GM18870 (cell line): ENCODE results near the gene ZFP30.
"Not testable (repeated sequence)": the region's sequence is repeated elsewhere in the genome, so short reads cannot be mapped to it uniquely, and the experiment has no call there.

Experiments
- ATAC-seq: cut with Tn5 transposase; IDR thresholded peaks from one replicate; pipeline ENCODE4 v1.9.1; 2021; ENCODE audit warnings: moderate library complexity; ENCODE audit not compliant: unreplicated experiment

ZFP30 gene

DNA sequence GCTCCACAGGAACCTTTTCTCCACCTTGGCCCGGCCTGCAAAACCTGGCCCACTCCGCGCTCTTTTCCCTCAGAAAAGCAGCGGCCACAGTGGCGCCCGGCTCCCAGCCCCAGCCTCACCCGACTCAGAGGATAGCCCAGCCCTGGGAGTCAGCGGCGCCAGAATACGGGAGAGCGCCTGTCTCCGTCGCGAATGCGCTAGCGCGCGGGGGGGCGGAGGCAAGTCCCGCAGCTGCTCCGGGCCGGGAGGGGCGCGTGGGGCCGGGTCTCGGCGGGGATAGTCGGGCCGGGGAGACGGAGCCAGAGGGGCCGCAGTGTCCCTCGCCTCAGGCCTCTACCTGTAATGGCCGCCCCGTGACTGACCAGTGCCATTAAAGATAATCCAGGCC lies at the start of gene ZFP30:
Gene ZFP30, minus strand, starts transcription at position 165 of the 388 bp plus-strand sequence. CDS start 7,643 bp downstream, outside the sequence.
- peak; percentile 54 for ATAC-seq

DNA sequence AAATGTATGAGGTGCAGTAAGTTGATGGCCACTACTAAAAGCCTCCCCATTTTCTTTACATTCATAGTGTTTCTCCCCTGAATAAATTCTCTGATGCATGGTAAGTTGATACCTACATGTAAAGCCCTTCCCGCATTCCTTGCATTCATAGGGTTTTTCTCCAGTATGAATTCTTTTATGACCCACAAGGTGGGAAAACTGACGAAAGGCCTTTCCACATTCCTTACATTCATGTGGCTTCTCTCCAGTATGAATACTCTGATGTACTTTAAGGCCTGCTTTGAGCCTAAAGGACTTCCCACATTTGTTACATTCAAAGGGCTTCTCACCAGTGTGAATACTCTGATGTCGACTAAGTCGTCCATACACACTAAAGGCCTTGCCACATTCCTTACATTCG lies 43.8 kb upstream of the ZFP30 start:
- ATAC-seq, result no peak

DNA sequence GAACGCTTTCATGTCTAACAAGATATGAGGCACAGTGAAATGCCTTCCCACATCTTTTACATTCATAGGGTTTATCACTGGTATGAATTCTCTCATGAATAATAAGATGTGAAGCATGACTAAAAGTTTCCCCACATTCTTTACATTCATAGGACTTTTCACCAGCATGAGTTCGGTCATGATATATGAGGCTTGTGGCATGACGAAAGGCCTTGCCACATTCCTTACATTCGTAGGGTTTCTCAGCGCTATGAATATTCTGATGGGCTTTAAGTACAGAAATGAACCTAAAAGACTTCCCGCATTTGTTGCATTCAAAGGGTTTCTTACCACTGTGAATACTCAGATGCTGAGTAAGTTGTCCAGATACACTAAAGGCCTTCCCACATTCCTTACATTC lies 43.0 kb upstream of the ZFP30 start:
- ATAC-seq, result no peak

DNA sequence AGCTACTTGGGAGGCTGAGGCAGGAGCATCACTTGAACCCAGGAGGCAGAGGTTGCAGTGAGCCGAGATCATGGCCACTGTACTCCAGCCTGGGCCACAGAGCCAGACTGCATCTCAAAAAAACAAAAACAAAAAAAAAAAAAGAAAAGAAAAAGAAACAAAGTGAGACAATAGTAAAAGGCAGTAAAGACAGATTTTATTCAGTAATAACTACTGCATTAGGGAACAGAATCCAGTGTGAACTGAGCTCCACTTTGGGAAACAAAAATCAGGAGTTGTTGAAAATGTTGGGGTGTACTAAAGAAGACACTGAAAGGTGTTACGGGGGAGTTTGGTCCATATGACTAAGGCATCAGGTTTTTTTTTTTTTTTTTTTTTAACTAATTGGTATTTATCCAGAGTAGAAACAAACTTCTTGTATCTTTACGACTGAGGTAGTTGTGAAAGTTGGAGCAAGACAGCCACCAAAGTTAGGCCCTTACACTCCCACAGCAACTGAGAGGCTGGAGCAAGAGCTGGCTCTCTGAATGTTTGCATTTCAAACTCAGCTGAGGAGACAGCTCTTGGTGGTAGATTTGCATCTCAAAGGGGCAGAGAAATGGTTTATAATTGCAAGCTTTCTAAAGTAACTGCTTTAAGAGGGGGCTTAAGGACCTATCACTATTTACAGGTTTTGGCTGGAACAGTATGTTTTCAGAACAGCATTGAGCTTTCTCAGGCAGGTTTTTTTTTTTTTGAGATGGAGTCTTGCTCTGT lies 40.1 kb upstream of the ZFP30 start:
- no peak for ATAC-seq

DNA sequence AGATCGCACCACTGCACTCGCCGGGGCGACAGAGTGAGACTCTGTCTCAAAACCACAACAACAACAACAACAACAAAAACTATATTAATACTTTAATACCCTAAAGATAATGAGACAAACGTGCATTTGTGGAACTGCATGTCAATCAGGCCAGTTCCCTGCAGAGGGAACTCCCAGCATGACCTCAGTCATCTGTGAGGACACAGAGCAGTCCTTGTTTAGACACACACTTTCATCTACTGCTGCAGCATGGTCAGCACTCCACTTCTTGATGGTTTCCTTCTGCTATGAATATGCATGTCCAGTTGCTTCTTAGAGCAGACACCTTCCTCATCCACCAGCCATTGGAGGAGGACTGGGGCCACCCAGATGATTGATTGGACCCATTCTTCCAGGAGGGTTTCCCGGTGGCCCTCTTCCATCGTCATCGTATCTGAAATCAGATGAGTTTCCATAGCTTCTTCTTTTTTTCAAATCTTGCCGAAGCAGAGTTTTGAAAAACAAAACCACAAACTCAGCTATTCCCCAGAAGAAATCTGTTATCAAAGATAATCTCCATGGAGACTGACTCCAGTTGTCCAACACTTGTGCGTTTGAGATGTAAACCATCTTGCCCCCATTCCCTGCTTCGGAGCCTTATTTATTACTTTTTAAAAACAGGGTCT lies 37.8 kb upstream of the ZFP30 start:
- ATAC-seq, result no peak

DNA sequence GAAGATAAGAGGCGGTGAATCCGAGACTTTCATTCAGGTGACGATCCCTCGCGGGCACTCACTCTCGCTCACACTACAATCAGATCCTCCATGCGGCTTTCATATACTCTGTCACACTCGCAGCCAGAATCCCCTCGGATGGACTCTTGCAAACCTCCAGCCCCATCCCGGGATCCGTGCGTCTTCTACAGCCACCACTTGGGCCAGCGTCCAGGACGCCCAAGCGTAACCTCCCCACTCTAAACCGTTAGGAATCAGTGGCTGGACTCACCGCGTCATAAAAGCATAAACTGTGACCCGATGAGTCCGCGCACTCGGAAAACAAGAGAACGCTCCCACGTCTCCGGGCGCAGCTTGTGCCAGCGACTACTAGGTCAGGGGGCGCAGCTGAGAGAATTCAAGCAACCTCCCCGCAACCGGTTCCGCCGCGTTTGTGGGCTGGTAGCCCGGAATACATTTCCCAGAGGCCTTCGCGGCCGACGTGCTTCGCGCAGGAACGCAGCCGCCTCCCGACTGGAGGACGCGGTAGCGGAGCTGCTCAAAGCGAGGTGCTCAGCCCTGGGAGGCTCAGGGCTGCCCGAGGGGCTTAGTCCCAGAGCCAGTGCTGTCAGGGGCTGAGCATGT lies 36.7 kb upstream of the ZFP30 start:
- no peak for ATAC-seq

DNA sequence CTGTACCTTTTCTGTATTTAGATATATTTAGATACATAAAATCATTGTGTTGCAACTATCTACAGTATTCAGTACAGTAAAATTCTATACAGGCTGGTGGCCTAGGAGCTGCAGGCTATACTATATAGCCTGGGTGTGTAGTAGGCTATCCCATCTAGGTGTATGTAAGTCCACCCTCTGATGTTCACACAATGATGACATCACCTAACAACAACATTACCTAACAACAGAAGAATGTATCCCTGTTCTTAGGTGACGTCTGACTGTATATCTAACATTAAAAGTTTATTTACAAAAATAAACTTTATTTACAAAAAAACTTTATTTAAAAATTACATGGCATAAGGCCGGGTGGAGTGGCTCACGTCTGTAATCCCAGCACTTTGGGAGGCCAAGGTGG lies 28.3 kb upstream of the ZFP30 start:
- ATAC-seq, result no peak

DNA sequence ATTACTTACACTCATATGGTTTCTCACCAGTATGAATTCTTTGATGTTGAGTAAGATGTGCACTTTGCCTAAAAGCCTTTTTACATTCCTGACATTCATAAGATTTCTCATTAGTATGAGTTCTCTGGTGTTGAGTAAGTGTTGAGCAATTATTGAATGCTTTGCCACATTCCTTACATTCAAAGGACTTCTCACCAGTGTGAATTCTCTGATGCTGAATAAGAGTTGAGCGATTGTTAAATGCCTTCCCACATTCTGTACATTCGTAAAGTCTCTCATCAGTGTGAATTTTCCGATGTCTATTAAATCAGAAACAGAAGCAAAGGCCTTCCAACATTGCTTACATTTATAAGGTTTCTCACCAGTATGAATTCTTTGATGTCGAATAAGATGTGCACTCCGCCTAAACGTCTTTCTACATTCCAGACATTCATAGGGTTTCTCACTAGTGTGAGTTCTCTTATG lies 14.2 kb upstream of the ZFP30 start:
- ATAC-seq, result no peak

DNA sequence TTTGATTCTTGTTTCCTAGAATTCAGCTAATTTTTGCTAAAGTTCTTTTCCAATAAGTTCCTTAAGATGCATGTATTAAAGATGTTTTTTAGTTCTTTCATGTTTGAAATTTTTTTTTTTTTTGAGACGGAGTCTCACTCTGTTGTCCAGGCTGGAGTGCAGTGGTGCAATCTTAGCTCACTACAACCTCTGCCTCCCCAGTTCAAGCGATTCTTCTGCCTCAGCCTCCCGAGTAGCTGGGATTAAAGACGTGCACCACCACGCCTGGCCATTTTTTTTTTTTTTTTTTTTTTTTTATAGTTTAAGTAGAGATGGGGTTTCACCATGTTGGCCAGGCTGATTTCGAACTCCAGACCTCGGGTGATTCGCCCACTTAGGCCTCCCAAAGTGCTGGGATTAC lies 1.9 kb upstream of the ZFP30 start:
- not testable (repeated sequence) for ATAC-seq

DNA sequence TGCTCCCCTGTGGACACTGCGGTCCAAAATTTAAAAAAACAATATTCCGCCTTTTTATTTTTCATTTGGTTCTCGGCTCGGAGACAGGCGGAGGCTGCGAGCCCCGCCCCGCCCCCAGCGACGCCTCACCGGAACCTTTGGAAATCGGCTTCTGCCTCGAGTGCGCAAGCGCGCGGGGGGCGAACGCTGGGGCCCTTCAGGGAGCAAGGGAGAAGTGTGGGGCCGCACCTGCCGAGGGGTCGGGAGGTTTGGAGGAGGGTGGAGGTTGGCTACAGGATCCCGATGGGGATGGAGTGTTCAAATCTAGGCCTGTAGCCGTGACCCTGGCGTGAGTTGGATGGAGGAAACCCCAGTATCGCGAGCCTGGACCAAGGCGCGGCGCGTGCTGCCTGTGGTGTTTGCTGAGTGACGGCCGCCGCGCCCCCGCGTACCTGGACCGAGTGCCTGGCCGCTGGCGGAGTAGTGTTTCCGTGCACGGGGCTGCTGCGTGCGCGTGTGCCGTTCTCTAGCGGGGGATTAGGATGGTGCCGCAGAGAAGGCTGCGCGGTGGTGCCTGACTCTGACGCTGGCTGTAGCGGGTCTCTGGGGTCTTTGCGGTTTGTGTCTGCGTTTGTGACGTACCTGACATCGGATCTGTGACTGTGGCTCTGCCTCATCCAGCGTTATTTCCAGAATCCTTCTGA lies 565 bp upstream of the ZFP30 start:
- peak; percentile 44 for ATAC-seq

DNA sequence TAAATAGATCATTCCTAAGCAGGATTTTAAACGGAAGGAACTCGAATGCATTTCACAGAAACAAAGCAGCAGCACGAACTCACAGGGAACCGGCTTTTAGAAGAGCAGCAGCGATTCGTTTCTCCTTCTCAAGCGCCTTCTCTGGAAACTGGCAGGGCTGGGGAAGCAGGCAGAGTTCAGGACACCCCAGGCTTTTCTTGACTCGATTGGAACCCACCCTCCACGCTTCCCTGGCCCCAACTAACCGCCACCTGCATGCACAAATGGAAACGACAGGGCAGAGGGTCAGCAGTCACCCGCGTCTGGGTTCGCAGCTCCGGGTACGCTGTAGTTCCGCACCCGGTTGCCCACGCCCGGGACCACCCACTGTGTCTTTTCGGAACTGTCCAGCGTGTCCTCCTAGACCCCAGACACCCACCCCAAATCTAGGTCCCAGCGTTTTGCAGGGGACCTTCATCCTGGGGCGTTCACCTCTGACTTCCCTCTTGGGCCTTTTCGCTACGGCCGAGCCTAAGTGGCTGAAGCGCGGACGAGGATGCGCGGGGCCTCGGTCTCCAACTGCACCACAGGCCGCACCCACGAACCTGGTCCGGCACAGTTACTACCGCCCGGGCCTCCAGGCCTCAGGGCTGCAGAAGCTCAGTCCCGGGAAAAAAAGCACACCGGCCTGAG lies 500 bp downstream of the ZFP30 start:
- peak; percentile 32 for ATAC-seq

DNA sequence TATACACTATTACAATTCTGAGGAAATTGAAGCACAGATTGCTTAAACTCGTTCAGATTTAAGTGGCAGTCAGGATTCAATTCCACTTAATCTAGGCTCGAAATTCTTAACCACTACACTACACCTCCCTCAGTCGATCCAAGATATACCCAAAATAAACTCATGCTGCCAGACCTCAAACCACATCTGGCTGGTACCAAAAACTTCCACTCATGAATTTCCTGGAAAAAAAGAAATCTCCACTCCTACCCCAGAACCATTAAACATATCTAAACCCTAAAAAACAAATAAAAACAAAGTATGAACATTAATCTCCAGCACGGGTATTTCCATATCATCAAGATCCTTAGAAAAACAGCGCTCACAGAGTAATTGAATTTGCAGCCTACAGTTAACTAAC lies 1.1 kb downstream of the ZFP30 start:
- ATAC-seq, result no peak

DNA sequence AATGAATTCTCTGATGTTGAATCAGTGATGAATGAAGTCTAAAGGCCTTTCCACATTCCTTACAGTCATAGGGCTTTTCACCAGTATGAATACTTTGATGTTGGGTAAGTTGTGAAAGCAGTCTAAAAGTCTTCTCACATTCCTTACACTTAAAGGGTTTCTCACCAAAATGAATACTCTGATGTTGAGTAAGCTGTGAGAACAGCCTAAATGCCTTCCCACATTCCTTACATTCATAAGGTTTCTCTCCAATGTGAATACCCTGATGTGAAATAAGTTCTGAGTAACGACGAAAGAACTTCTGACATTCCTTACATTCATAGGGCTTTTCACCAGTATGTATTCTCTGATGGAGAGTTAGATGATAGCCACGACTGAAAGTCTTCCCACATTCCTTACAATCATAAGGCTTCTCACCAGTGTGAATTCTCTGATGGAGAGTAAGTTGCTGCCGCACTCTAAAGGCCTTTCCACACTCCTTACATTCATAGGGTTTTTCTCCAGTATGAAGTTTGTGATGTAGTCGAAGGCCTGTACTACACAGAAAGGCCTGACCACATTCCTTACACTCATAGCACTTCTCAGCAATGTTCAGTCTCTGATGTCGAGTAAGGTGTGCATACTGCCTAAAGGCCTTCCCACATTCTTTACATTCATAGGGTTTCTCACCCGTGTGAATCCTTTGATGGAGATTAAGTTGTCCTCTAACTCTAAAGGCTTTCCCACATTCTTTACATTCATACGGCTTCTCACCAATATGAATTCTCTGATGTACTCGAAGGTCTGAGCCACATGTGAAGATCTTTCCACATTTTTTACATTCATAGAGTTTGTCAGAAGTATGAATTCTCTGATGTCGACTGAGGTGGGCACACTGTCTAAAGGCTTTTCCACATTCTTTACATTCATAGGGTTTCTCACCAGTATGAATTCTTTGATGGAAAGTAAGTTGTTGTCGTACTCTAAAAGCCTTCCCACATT lies 19.9 kb downstream of the ZFP30 start:
- no peak for ATAC-seq

DNA sequence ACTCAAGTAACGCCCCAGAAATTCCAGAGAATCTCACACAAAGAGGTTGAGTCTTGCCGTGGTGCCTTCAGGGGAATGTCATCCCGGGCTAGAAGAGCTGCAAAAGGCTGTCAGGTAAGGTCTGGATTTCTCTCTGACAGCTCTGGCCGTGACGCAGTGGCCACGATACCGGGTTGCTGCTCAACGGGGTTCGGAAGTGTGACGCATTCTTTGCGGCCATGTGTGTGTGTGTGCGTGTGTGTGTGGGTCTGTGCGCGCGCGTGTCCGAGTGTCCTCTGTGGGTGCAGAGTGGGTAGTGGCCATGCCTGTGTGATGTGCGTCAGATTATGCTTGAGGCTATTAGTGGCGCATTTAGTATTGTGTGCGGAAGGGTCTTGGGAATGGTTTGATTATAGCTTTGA lies 60.3 kb downstream of the ZFP30 start:
- ATAC-seq, result peak; percentile 23

DNA sequence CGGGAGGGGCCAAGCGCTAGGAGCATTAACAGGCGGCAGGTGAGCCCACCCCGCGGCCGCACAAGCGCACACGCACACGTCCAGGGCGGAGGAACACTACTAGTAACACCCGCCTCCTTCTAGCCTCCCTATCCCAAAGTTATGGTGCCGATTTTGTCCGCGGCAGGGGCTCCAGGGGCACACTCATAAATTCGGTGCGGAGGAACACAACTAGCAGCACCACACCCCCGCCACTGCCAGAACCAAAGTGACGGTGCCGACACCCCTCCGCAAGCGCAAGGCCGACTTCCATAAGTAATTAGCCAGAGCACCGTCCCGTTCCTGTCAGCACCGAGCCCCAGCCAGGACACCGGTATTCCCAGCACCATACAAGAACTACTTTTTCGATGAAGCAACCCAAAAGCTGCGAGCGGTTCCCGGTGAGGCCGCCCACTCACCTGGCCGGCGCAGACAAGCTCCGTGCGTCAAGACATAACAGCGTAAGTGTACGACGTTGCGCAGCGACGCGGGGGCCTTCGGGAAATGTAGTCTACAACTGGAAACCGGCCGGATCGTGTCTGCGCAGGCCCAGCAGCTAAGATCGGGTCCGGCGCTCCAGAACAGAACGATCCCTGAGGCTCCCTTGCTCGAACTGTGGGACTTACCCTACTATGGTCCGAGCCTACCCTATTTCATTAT lies 60.8 kb downstream of the ZFP30 start, which contains the start of the genes ZNF540 and ZNF571:
Gene ZNF540, plus strand, starts transcription at position 573 of the 678 bp plus-strand sequence. CDS start 3,572 bp downstream, outside the sequence.
Gene ZNF571, minus strand, starts transcription at position 489 of the 678 bp plus-strand sequence. CDS start 8,116 bp downstream, outside the sequence.
- ATAC-seq, result peak; percentile 94

DNA sequence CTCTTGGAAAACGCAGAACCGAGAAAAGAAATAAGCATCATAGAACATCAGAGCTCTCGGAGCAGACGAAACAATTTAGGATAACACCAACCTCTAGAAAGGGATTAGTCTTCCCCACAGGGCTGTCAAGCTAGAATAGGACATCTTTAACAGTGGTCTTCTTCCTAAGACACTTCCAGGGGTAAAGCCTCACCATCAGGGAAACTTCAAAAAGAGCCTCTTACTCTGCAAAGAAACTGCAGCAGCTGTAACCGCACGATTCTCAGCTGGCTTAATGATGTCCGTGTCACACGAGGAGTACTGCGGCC lies 61.3 kb downstream of the ZFP30 start:
- ATAC-seq, result peak; percentile 22

DNA sequence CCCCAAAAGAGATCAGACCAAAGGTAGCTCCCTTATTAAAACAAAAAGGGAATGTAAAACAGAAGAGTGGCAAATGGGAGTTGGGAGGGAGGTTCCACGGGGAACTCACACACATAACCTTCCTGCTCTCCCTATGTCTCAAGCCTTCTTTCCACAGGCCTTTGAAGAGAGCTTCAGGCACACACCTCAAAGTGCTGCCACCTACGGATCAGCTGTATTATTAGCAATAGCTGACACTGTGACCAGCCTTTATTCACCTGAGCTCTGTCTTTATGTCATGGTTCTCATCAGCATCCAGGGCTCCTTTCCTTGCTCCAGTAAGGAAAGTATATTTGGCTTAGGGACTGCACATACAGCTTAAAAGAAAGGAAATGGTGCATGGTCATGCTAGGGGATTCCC lies 71.9 kb downstream of the ZFP30 start:
- no peak for ATAC-seq

DNA sequence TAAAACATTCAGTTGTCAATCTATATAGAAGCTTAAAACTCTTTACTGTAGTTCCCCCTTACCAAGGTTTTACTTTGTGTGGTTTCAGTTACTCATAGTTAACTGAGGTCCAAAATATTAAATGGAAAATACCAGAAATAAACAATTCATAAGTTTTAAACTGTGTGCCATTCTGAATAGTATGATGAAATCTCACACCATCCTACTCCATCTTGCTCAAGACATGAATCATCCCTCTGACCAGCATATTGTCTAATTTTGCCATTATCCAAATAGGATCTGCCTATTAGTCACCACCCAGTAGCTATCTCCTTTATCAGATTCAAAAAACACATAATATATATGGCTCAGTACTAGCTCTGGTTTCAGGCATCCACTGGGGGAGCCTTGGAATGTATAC lies 83.1 kb downstream of the ZFP30 start:
- ATAC-seq, result no peak

DNA sequence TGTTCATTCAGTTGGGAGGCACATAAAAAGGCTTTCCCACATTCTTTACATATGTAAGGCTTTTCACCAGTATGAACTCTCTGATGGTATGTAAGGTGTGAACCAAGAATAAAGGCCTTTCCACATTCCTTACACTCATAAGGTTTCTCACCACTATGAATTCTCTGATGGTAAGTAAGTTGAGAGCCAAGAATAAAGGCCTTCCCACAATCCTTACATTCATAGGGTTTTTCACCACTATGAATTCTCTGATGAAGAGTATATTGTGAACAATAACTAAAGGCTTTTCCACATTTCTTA lies 89.9 kb downstream of the ZFP30 start:
- no peak for ATAC-seq
